ENCODE results near the gene CHRNB1.
A peak's percentile ranks its signal among the peaks of the same experiment; 100 is the strongest.

Gene CHRNB1

DNA sequence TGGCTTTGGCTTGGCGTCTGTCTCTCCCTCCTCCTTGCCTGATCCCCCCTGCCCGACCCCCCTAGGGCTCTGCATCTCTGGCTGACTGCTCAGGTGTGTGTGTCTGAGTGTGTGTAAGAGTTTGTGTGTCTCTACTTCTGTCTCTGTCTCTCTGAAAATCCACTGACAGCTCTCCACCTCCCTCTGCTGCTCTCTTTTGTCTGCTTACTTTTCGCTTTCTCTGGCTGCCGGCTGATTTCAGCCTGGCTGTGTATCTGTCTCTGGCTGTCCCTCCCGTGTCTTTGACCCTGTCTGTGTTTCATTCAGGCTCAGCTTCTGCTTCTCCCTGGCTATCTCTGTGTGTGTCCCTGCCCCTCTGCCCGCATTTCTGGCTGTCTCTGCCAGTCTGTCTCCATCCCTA lies 28.5 kb upstream of the CHRNB1 start:
- DNase-seq (ENCODE audit: low read depth) = no peak

DNA sequence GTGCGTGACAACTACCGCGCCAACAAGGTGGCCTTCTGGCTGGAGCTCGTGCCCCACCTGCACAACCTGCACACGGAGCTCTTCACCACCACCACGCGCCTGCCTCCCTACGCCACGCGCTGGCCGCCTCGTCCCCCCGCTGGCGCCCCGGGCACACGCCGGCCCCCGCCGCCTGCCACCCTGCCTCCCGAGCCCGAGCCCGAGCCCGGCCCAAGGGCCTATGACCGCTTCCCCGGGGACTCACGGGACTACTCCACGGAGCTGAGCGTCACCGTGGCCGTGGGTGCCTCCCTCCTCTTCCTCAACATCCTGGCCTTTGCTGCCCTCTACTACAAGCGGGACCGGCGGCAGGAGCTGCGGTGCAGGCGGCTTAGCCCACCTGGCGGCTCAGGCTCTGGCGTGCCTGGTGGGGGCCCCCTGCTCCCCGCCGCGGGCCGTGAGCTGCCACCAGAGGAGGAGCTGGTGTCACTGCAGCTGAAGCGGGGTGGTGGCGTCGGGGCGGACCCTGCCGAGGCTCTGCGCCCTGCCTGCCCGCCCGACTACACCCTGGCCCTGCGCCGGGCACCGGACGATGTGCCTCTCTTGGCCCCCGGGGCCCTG lies 27.7 kb upstream of the CHRNB1 start:
- no peak for DNase-seq (ENCODE audit: low read depth)

DNA sequence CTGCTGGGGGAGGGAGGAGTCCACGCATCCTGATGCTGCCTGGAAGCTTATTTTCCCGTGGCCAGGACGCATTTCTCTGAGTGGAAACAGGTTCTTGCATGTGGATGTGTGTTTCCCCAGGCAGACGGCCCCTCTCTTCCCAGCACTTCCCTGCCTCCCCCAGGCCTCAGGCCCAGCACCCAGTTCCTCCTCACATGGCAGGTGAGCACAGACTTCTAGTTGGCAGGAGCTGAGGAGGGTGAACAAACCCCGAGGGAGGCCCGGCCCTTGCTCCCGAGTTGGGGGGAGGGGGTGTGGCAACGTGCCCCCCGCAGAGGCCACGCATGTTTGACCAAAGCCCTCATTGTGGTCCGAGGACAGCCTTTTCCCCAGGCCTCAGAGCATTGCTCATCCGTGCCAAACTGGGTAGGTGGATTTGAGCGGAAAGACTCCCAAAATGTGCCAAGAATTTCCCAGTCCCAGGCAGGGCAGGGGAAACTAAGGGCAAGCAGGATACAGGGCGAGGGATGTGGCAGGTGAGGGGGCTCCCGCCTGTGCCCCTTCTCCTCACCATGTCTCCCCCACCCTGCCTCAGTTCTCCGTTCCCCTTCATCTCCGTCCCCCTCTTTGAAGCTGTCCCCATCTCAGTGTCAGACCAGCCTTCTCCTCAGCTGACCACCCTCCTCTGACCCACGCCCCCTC lies 26.2 kb upstream of the CHRNB1 start:
- DNase-seq (ENCODE audit: low read depth) = no peak

DNA sequence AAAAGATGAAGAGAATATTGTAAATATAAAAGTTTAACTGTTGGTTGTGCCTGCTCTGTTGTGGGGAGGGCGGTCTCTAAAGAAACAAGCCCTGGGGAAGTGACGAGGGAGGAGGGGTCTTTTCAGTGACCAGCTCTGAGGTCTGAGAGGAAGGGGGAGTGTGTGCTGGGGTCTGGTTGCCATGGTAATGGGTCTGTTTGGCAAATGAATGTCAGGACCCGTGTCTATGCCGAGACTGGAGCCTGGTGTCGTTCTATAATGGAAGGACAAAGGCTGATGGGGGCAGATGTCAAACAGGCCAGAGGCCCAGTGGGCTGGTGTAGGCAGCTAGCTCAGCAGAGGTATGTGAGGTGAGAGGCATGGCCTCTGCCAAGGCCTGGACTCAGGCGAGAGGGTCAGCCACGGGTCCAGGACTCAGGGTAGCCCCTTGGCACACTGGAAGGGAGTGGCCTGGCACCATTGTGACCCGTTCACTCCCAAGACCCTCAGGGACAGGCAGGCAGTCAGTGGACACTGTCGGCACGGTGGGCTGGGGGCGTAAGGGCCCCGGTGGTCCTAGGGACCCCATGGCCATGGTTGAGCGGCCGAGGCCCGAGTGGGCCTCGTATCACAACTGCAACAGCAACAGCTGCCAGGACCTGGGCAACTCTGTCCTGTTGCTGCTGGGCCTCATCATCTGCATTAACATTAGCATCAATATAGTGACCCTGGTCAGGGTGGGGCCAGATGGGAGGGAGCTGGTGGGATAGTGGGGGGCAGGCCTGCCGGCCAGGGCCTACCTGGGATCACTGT lies 24.8 kb upstream of the CHRNB1 start, which contains the start of gene SPEM1:
Gene SPEM1, plus strand, starts transcription at position 506 of the 792 bp plus-strand sequence. Its CDS starts 61 bp downstream, at position 567.
- DNase-seq (ENCODE audit: low read depth) = no peak

DNA sequence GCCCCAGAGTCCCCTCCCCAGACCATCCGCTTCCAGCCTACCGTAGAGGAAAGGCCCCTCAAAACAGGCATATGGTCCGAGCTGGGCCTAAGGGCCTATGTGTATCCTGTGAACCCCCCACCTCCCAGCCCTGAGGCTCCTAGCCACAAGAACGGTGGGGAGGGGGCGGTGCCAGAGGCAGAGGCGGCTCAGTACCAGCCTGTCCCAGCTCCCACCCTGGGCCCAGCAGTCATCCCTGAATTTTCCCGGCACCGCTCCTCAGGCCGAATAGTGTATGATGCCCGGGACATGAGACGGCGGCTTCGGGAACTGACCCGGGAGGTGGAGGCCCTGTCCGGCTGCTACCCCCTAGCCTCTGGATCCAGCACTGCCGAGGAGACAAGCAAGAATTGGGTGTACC lies 23.7 kb upstream of the CHRNB1 start:
- no peak for DNase-seq (ENCODE audit: low read depth)

DNA sequence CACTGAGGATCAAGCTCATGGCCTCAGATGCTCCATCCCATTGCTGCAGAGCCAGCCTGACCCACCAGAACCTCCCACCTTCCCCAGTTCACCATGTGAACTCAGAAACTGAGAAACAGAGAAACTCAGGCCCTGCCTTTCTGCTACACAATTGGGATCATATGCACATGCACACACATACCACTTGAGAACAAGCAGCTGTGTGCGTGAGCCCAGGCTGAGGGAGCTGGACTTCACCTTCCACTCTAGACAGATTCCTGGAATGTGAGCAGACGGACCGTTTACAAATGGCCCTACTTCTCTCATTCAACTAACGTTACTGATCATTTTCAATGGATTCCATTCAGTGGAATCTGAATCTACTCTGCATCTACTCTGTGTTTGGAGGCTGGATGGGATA lies 21.2 kb upstream of the CHRNB1 start:
- no peak for DNase-seq (ENCODE audit: low read depth)

DNA sequence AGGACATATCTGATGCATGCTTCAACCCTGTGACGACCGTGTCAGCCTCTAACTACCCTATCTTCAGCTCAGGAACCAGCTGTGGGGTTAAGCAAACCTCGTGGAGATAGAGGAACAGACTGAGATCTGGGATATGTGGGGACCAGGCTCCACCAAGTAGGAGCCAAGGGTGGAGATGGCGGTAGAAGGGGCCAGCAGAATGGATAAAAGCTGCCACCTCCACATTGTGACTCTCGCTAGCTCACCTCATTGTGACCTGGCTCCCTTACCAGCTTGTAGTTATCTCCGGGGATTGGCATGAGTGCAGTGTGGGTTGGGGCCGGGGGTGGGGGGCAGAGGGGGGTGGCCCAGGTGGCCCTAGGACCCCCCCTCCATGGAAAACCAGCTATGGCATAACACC lies 19.5 kb upstream of the CHRNB1 start, which contains the start of gene SPEM2:
Gene SPEM2, plus strand, starts transcription at position 301 of the 400 bp plus-strand sequence. Its CDS starts 73 bp downstream, at position 374.
- no peak for DNase-seq (ENCODE audit: low read depth)

DNA sequence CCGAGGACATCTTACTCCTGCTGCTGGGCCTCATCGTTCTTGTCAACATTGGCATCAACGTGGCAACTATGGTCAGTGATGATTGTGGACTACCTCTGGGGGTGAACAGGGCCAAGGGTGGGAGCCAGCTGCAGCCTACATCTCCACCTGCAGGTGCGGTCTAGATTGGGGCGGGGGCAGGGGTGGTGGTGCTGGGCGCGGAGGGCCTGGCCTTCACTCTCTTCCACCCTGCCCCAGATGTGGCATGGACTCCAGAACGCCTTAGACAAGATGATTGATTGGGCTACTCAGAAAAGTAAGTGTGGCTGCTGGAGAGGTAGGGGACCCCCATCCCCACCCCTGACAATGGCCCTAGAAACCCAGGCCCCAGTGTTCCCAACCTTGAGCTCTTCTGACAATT lies 19.1 kb upstream of the CHRNB1 start:
- DNase-seq (ENCODE audit: low read depth) = no peak

DNA sequence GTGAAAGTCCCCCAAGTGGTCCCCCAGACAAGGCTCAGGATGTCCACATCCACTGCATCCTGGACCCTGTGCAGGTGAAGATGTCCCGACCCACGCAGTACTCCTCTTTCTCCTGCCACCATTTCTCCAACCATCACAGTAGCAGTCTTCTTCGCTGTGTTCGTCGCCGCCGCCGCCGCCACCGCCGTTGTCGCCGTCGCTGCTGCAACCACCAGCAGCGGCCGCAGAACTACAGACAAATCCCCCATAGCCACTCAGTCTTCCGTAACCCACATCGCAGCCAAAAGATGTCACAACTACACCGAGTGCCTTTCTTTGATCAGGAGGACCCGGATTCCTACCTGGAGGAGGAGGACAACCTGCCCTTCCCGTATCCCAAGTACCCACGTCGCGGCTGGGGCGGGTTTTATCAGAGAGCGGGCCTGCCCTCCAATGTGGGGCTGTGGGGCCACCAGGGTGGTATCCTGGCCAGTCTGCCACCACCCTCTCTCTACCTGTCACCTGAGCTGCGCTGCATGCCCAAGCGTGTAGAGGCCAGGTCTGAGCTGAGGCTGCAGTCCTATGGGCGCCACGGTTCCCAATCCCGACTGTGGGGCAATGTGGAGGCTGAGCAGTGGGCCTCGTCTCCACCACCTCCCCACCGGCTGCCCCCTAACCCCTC lies 18.5 kb upstream of the CHRNB1 start:
- DNase-seq (ENCODE audit: low read depth) = no peak

DNA sequence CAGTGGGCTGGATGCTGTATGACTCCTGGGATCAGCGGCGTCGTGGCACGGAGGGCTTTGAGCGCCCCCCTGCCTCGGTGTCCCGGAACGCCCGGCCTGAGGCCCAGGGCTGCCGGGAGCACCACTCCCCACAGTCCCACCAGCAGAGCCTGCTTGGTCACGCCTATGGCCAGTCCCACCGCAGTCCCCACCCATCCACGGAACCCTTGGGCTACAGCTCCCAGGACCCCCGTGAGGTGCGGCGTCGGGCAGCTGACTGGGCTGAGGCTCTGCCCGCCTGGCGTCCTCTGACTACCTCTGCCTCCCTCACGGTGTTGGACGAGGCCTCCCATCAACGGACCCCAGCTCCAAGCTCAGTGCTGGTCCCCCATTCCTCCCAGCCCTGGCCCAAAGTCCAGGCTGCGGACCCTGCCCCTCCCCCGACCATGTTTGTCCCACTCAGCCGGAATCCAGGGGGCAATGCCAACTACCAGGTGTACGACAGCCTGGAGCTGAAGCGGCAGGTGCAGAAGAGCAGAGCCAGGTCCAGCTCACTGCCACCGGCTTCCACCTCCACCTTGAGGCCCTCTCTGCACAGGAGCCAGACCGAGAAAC lies 17.9 kb upstream of the CHRNB1 start:
- no peak for DNase-seq (ENCODE audit: low read depth)

DNA sequence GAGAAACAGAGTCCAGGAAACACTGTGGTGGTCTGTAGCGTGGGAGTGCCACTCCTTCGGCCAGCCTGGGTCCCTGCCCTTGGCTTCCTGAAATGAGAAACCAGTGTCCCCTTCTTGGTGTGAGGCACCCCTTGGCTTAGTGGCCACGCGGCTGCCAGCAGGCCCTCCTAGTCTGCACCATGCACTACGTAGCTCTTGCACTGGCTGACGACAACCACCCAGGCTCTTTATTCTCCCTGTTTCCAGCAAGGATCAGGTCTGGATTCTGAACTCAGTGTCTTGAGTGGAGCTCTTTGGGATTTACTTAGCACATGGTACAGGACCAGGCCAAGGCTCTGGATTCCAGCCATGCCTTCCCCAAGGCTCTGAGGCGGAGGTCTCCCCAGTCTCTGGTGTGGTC lies 17.3 kb upstream of the CHRNB1 start:
- no peak for DNase-seq (ENCODE audit: low read depth)

DNA sequence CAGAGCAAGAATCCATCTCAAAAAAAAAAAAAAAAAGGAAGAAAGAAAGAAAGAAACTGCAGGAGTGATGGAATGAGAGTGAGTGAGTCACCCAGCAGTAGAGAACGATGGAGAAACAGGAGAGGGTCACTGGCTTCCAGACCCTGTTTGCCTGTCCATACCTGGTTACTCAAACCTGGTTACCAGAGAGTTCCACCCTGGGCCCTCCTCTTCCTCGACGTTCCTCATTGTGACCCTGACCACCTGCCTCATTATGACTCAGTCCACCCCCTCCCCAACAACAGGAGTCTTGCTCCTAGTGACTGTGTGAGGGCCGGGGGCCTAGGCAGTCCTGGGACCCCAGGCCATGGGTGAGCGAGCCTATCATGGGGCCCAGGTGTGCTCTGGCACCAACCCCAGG lies 16.3 kb upstream of the CHRNB1 start, which contains the start of gene SPEM3:
Gene SPEM3, plus strand, starts transcription at position 301 of the 400 bp plus-strand sequence. Its CDS starts 46 bp downstream, at position 347.
- DNase-seq (ENCODE audit: low read depth) = no peak

DNA sequence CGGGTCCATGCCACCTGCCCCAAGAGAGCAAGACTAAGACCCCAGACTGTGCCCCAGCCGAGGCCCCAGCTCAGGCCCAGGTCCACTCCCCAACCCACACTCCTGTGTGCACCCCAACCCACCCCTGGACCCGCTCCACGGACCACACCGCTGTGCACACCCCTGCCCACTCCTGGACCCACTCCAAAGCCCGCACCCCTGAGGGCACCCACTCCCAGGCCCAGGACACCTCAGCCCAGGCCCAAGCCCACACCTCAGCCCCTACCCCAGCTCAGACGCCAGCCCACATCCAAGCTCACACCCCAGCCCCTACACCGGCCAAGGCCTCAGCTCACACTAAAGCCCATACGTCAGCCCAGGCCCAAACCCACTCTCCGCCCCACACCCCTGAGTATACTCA lies 15.1 kb upstream of the CHRNB1 start:
- no peak for DNase-seq (ENCODE audit: low read depth)

DNA sequence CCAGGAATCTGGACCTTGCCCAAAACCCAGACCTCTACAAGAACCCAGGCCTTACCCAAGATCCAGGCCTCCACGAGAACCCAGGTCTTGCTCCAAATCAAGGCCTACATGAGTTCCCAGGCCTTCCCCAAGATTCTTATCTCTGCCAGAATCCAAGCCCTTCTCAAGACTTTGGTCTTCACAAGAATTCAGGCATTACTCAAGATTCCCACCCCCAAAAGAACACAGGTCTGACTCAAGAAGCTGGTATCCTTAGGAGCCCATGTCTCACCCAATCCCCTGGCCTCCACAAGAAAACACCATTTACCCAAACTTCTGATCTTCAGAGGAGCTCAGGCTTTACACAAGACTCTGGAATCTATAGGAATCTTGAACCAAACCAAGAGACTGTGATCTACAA lies 13.6 kb upstream of the CHRNB1 start:
- DNase-seq (ENCODE audit: low read depth) = no peak

DNA sequence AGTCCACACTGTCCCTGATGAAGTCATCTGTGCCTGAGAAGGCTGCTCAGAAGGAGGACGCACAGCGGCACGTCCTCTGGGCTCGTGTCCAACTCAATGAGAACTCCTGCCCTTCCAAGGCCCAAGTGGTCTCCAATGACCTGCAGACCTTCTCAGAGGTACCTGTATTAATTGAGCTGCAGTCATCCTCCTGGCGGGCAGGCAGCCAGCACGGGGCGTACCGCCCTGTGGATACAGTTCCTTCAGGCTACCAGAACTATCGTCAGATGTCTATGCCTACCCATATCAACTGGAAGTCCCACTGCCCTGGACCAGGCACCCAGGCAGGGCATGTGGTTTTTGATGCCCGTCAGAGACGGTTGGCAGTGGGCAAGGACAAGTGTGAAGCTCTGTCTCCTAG lies 12.6 kb upstream of the CHRNB1 start:
- DNase-seq (ENCODE audit: low read depth) = no peak

DNA sequence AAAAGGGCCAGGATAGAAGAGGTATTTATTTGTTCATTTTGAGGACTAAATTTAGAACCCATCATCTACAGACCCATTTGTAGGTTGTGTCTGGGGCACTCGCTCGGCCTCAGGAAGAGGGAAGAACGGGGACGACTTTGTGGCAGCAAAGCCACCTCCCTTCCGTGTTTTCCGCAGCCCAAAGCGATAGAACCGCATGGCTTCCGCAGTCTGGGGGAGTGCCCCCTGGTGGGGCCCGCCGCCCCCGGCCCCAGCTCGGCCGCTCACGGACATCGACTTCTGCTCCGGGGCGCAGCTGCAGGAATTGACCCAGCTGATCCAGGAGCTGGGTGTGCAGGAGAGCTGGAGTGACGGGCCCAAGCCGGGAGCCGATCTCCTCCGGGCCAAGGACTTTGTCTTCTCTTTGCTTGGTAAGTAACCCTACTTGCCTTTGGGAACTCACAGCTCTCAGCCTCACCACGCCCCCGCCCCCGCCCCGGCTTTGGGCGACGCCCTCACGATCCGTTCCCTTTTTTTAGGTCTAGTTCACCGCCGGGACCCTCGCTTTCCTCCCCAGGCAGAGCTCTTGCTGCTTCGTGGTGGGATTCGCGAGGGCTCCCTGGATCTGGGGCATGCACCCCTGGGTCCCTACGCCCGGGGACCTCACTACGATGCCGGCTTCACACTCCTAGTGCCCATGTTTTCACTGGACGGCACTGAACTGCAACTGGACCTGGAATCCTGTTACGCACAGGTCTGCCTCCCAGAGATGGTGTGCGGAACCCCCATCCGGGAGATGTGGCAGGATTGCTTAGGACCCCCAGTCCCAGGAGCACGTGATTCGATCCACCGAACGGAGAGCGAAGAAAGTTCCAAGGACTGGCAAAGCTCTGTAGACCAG lies 8.9 kb upstream of the CHRNB1 start:
- DNase-seq (ENCODE audit: low read depth) = peak; percentile 27

DNA sequence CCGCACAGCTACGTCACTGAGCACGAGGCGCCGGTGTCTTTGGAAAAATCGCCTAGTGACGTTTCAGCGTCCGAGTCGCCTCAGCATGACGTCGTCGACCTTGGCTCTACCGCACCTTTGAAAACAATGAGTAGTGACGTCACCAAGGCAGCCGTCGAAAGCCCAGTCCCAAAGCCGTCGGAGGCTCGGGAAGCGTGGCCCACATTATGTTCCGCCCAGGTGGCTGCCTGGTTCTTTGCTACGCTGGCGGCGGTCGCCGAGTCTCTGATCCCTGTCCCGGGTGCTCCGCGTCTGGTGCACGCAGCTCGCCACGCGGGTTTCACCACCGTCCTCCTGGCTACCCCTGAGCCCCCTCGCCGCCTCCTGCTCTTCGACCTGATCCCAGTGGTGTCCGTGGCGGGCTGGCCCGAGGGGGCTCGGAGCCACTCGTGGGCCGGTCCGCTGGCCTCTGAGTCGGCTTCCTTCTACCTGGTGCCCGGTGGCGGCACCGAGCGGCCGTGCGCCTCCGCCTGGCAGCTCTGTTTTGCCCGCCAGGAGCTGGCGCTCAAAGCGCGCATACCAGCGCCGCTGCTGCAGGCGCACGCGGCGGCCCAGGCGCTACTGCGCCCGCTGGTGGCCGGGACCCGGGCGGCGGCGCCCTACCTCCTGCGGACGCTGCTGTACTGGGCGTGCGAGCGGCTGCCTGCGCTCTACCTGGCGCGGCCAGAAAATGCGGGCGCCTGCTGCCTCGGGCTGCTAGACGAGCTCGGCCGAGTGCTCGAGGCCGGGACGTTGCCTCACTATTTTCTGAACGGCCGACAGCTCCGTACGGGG lies 8.1 kb upstream of the CHRNB1 start:
- peak; percentile 65 for DNase-seq (ENCODE audit: low read depth)

DNA sequence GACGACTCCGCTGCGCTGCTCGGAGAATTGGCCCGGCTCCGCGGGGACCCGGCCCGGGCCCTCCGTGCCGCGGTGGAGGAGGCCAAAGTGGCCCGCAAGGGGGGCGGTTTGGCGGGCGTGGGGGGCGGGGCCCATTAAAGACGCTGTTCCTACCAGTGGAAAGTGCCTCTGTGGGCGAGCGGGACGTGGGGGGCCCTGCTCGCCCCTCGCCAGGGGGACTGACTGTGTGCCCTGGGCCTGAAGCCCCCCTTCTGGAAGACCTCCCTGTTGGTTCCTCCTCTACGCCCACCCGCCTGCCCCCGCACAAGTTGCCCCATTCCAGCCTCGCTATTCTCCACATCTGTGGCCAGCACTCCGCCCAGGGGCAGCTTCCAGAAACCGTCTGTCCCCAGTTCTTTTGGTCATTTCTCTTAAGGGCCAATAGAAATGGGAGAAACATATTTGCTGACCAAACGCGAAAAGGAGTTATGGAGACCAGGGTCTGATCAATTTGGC lies 7.4 kb upstream of the CHRNB1 start:
- no peak for DNase-seq (ENCODE audit: low read depth)

DNA sequence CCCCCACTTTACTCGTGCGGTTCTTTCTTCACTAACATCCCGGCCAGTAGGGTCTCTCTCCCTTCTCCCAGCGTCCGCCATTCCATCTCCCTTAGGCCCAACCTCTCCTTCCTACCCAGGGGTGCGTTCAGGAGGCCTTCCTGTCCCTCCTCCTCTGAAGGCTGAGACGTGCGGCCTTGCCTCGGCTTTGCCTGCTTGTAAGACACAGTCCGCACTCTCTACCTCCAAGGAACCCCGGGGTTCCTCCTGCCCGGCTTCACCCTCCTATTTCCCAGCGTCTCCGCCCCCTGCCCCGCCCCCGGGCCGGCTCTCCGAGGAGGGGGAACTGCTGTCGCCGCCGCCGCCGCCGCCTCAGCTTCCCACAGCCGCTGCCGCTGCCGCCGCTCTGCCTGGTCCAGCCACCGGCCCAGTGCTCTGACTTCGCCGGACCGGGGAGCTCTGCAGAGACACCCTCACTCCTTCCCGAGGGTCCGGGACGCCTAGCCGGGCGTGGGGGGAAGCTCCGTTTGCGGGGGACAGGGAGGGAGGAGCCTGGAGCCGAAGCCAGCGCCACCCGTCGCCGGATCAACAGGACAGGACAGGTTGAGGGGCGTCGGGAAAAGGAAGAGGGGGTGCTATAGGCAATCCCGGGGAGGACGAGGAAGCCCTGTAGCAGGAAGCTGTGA lies 6.8 kb upstream of the CHRNB1 start:
- no peak for DNase-seq (ENCODE audit: low read depth)
